Measurements from ENCODE around the gene STUB1. TPM values are rescaled to one million over a fixed set of nuclear protein-coding genes. Genes with fewer than 3 reads are reported as not detected.

Gene STUB1
- total and polyA plus RNA-seq, 10 of the 15 experiments (the other 5 are each of a cell fraction or from before 2014, with no cell fraction given) = 4.2 to 136 (median 67.1) TPM

DNA sequence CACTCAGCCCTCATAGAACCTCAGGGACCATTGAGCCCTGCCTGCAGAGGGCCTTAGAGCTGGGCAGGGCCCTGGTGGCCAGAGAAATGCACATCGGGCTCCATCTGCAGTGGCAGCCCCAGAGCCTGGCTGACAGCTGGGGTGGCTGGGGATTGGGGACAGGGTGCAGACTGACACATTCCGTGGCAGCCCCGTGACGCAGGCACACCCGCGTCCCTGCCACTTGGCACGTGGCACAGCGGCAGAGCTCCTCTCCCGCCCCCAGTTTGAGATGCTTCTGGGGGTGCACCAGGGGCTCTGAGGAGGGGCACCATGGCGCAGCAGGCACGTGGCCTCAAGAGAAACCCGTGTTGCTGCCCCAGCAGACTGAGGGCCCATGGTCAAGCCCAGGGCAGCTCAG lies 23.2 kb downstream of the STUB1 start (continued):
- TF ChIP-seq ZBTB11 (CRISPR knock-in tag; IDR thresholded peaks at IDR 0.05) (no peak), RAD21 (IDR thresholded peaks at IDR 0.05; ENCODE audit: insufficient read depth, low read depth, low read length) (no peak), ZZZ3 (IDR thresholded peaks at IDR 0.05; ENCODE audit: control insufficient read depth, insufficient read length, low read depth) (no peak), CHD4 (IDR thresholded peaks at IDR 0.05) (no peak), REST (IDR thresholded peaks at IDR 0.05; ENCODE audit: low read depth, low read length) (no peak), RBBP5 (conservative IDR thresholded peaks at IDR 0.05) (no peak)

- H3K4me1 ChIP-seq (ENCODE audit: control insufficient read depth, insufficient read depth, low read length) = no peaks in the 10 kb centered on the region
- FAIRE-seq (no peak), DNase-seq (ENCODE audit: low read depth, low spot score) (no peak), ATAC-seq (no peak)
- 17% methylated on average over 7 of the region's 7 CpGs for WGBS (ENCODE audit: insufficient coverage, insufficient replicate concordance, low lambda C conversion rate, missing lambda C conversion rate)
- H3K9ac ChIP-seq (ENCODE audit: control insufficient read depth, insufficient read depth, low read length) = no peak overlapping the region
- ChIA-PET SMC1A (ENCODE audit: uncharacterized antibody, unreplicated experiment) (interaction anchor here (0.6 kb wide), 1 partner anchor 81 kb away, joined by 3 read pairs; no protein-coding TSS in a partner anchor), RAD21 (ENCODE audit: unreplicated experiment) (no interaction called here), POLR2A (no interaction called here), CTCF (no interaction called here)
- BruUV-seq (replicated peaks) = no TSS peak
- no peaks in the 10 kb centered on the region for H3K79me2 ChIP-seq (ENCODE audit: control insufficient read depth, insufficient read depth, low read length)
- H3K4me2 ChIP-seq (ENCODE audit: control insufficient read depth, insufficient read depth) = no peak overlapping the region
- H3K36me3 ChIP-seq (ENCODE audit: control insufficient read depth in 2 of 2, insufficient read depth in 2 of 2, low read length in 1 of 2) = no peaks in the 10 kb centered on the region
- no peaks in the 10 kb centered on the region for H4K20me1 ChIP-seq (ENCODE audit: control insufficient read depth, insufficient read depth)
- in situ Hi-C loops (cut with MboI) = no loop called here
- peaks cover 0 to 11% of the 10 kb centered on the region in 2 experiments; a peak in 2 of 4 replicates for H3K27me3 ChIP-seq (replicated peaks in 1 of 2; ENCODE audit: control insufficient read depth in 2 of 2, insufficient read depth in 2 of 2, low read length in 1 of 2)
- no peak overlapping the region for H3K4me3 ChIP-seq
- no peak overlapping the region for H2AFZ ChIP-seq (ENCODE audit: control insufficient read depth, low read depth, low read length)
- intact Hi-C loops (cut with micrococcal nuclease; ENCODE audit: unreplicated experiment) = no loop called here
- no peak overlapping the region for H3K27ac ChIP-seq (ENCODE audit: control insufficient read depth, insufficient read depth)
- no peaks in the 10 kb centered on the region for H3K9me3 ChIP-seq (replicated peaks; ENCODE audit: control insufficient read depth, insufficient read depth, low read length)
- TF ChIP-seq CEBPB (IDR thresholded peaks at IDR 0.05; ENCODE audit: borderline replicate concordance in 1 of 2, low read depth in 2 of 2, low read length in 2 of 2) (no peak), SUZ12 (IDR thresholded peaks at IDR 0.05; ENCODE audit: unreplicated experiment) (no peak), STAT1 (conservative IDR thresholded peaks at IDR 0.05) (no peak), KDM1A (IDR thresholded peaks at IDR 0.05; ENCODE audit: borderline replicate concordance) (no peak), SRF (IDR thresholded peaks at IDR 0.05; ENCODE audit: low read depth in 2 of 2, low read length in 2 of 2) (no peak), ZBED1 (IDR thresholded peaks at IDR 0.05; ENCODE audit: borderline replicate concordance) (no peak), EZH2 (IDR thresholded peaks at IDR 0.05; ENCODE audit: borderline replicate concordance, control insufficient read depth, low read depth, low read length) (no peak)
- TF ChIP-seq, protein P1, sequence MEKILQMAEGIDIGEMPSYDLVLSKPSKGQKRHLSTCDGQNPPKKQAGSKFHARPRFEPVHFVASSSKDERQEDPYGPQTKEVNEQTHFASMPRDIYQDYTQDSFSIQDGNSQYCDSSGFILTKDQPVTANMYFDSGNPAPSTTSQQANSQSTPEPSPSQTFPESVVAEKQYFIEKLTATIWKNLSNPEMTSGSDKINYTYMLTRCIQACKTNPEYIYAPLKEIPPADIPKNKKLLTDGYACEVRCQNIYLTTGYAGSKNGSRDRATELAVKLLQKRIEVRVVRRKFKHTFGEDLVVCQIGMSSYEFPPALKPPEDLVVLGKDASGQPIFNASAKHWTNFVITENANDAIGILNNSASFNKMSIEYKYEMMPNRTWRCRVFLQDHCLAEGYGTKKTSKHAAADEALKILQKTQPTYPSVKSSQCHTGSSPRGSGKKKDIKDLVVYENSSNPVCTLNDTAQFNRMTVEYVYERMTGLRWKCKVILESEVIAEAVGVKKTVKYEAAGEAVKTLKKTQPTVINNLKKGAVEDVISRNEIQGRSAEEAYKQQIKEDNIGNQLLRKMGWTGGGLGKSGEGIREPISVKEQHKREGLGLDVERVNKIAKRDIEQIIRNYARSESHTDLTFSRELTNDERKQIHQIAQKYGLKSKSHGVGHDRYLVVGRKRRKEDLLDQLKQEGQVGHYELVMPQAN (conservative IDR thresholded peaks at IDR 0.05) = no peak
- TF ChIP-seq, protein P2, sequence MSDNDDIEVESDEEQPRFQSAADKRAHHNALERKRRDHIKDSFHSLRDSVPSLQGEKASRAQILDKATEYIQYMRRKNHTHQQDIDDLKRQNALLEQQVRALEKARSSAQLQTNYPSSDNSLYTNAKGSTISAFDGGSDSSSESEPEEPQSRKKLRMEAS (IDR thresholded peaks at IDR 0.05; ENCODE audit: low read depth, low read length) = no peak
These were observed 23.8 kb downstream of the STUB1 start for GRCh38 chr16:704047-704446.
